IMR-90 (cell line): ENCODE results near the gene MTMR3. TPM values are rescaled to one million over a fixed set of nuclear protein-coding genes. Genes with fewer than 3 reads are reported as not detected.

ENCODE experiments used
- ATAC-seq: fragments of 200-7000 bp; cut with Tn5 transposase; 2 replicates; pipeline ENCODE4 v1.9.1; 2020; ENCODE audit warnings: low read depth, mild to moderate bottlenecking, moderate library complexity
- BruUV-seq: library from RNA; stranded (reverse); fragments of 400-500 nt; replicated peaks from 2 replicates; lab custom pipeline; 2021; lab: Mats Ljungman, UMichigan
- CTCF ChIA-PET: fragments of 300-600 bp; formaldehyde crosslinking; extraction: SDS; loops from one replicate; lab custom pipeline; 2021; ENCODE audit warnings: antibody characterized with exemption; lab: Yijun Ruan, JAX
- POLR2A ChIA-PET: fragments of 300-600 bp; sonication (Branson Sonifier 250); formaldehyde crosslinking; loops from one replicate; lab custom pipeline; 2022; ENCODE audit warnings: antibody characterized with exemption; ENCODE audit not compliant: unreplicated experiment; lab: Charles Lee
- DNase-seq: peaks from one replicate; pipeline ENCODE4 v3.0.0; 2013
- H2AFZ ChIP-seq: replicated peaks from 2 replicates; pipeline ENCODE3; 2013; ENCODE audit warnings: low read length, mild to moderate bottlenecking; ENCODE audit not compliant: poor library complexity
- H2AK5ac ChIP-seq: 2 replicates; pipeline ENCODE4 v1.6.1; 2013; ENCODE audit warnings: low read depth, low read length, inconsistent platforms
- H2AK9ac ChIP-seq: replicated peaks from 2 replicates; pipeline ENCODE3; 2013; ENCODE audit warnings: mild to moderate bottlenecking, low read depth, low read length, moderate library complexity; ENCODE audit not compliant: poor library complexity
- H2BK120ac ChIP-seq: 2 replicates; pipeline ENCODE4 v1.6.1; 2013; ENCODE audit warnings: low read depth, low read length, inconsistent platforms
- H2BK15ac ChIP-seq: 3 replicates; pipeline ENCODE4 v1.6.1; 2013; ENCODE audit warnings: low read depth, low read length, inconsistent platforms
- H2BK20ac ChIP-seq: 2 replicates; pipeline ENCODE4 v1.6.1; 2013; ENCODE audit warnings: low read depth, mild to moderate bottlenecking, inconsistent platforms, low read length, moderate library complexity
- H2BK5ac ChIP-seq: 2 replicates; pipeline ENCODE4 v1.6.1; 2013; ENCODE audit warnings: mild to moderate bottlenecking, low read depth, low read length, inconsistent platforms; ENCODE audit not compliant: poor library complexity, severe bottlenecking
- H3K14ac ChIP-seq: replicated peaks from 2 replicates; pipeline ENCODE4 v1.6.1; 2013; ENCODE audit warnings: low read depth, low read length, inconsistent platforms
- H3K18ac ChIP-seq: 2 replicates; pipeline ENCODE4 v1.6.1; 2013; ENCODE audit warnings: low read depth, low read length, control low read depth
- H3K23ac ChIP-seq: 2 replicates; pipeline ENCODE4 v1.6.1; 2013; ENCODE audit warnings: low read depth, low read length, inconsistent platforms
- H3K27ac ChIP-seq: 2 replicates; pipeline ENCODE4 v1.5.1; 2013; ENCODE audit warnings: mild to moderate bottlenecking, control low read depth, low read length; ENCODE audit not compliant: insufficient read depth
- H3K27me3 ChIP-seq: 2 replicates; pipeline ENCODE4 v1.6.1; 2013; ENCODE audit warnings: low read length; ENCODE audit not compliant: control insufficient read depth, insufficient read depth
- H3K36me3 ChIP-seq: 2 replicates; pipeline ENCODE4 v1.6.1; 2013; ENCODE audit warnings: low read length, mixed read lengths; ENCODE audit not compliant: control insufficient read depth, insufficient read depth
- H3K4ac ChIP-seq: 2 replicates; pipeline ENCODE4 v1.6.1; 2013; ENCODE audit warnings: low read depth, low read length, inconsistent platforms
- H3K4me1 ChIP-seq: 2 replicates; pipeline ENCODE4 v1.6.1; 2013; ENCODE audit warnings: low read length, mixed read lengths; ENCODE audit not compliant: control insufficient read depth, insufficient read depth
- H3K4me2 ChIP-seq: 2 replicates; pipeline ENCODE4 v1.6.1; 2013; ENCODE audit warnings: low read depth, mild to moderate bottlenecking, control low read depth, low read length, moderate library complexity
- H3K4me3 ChIP-seq: 2 replicates; pipeline ENCODE4 v1.5.1; 2013; ENCODE audit warnings: low read depth, mild to moderate bottlenecking, control low read depth, low read length, moderate library complexity; ENCODE audit not compliant: insufficient read depth
- H3K56ac ChIP-seq: 2 replicates; pipeline ENCODE4 v1.6.1; 2013; ENCODE audit warnings: low read length, inconsistent platforms; ENCODE audit not compliant: insufficient read depth; ENCODE audit errors: extremely low read depth
- H3K79me1 ChIP-seq, 2 experiments: 2 replicates each; pipeline ENCODE4 v1.6.1; 2013; ENCODE audit warnings: low read length in 2 of 2, inconsistent platforms in 1 of 2, low read depth in 1 of 2
- H3K9ac ChIP-seq: 2 replicates; pipeline ENCODE4 v1.6.1; 2013; ENCODE audit warnings: low read depth, low read length, control low read depth
- H3K9me1 ChIP-seq: 2 replicates; pipeline ENCODE4 v1.6.1; 2013; ENCODE audit warnings: low read length, inconsistent platforms; ENCODE audit not compliant: insufficient read depth
- H3K9me3 ChIP-seq: 2 replicates; pipeline ENCODE4 v1.6.1; 2013; ENCODE audit warnings: low read length; ENCODE audit not compliant: control insufficient read depth, insufficient read depth
- H4K20me1 ChIP-seq: 2 replicates; pipeline ENCODE4 v1.6.1; 2013; ENCODE audit warnings: low read length, inconsistent platforms; ENCODE audit not compliant: insufficient read depth
- H4K5ac ChIP-seq: 2 replicates; pipeline ENCODE4 v1.6.1; 2013; ENCODE audit warnings: mild to moderate bottlenecking, low read depth, low read length, control low read depth
- H4K8ac ChIP-seq, 2 experiments: 2 replicates each; pipeline ENCODE4 v1.6.1; 2013; ENCODE audit warnings: low read depth in 2 of 2, low read length in 2 of 2, control low read depth in 1 of 2, inconsistent platforms in 1 of 2
- H4K91ac ChIP-seq: 2 replicates; pipeline ENCODE4 v1.6.1; 2013; ENCODE audit warnings: low read depth, low read length, inconsistent platforms; ENCODE audit not compliant: insufficient read depth
- CEBPB ChIP-seq: IDR thresholded peaks from 2 replicates; pipeline ENCODE4 v1.6.1; 2012; ENCODE audit warnings: low read depth, low read length, improper control_type of control experiment
- CTCF ChIP-seq: conservative IDR thresholded peaks from 2 replicates; pipeline ENCODE4 v1.5.1; 2012; ENCODE audit warnings: mild to moderate bottlenecking, low read depth, low read length, improper control_type of control experiment
- FOS ChIP-seq: fragments of 150-350 bp; IDR thresholded peaks from 2 replicates; pipeline ENCODE4 v1.6.1; 2016; ENCODE audit warnings: low read depth, low read length
- MAFK ChIP-seq: IDR thresholded peaks from 2 replicates; pipeline ENCODE4 v1.6.1; 2012; ENCODE audit warnings: low read depth, low read length, improper control_type of control experiment
- MAZ ChIP-seq: IDR thresholded peaks from 2 replicates; pipeline ENCODE4 v1.6.1; 2012; ENCODE audit warnings: low read depth, mild to moderate bottlenecking, low read length, improper control_type of control experiment, moderate library complexity, borderline replicate concordance
- NFE2L2 ChIP-seq: fragments of 150-350 bp; IDR thresholded peaks from 2 replicates; pipeline ENCODE4 v1.6.1; 2016; ENCODE audit warnings: low read depth, mild to moderate bottlenecking, low read length
- POLR2A ChIP-seq: IDR thresholded peaks from 2 replicates; pipeline ENCODE4 v1.6.1; 2012; ENCODE audit warnings: mild to moderate bottlenecking, low read depth, low read length
- RCOR1 ChIP-seq: IDR thresholded peaks from 2 replicates; pipeline ENCODE4 v1.6.1; 2012; ENCODE audit warnings: mild to moderate bottlenecking, low read length, improper control_type of control experiment; ENCODE audit not compliant: insufficient replicate concordance
- SMC3 ChIP-seq: fragments of 150-350 bp; IDR thresholded peaks from 2 replicates; pipeline ENCODE4 v1.6.1; 2016; ENCODE audit warnings: low read depth, mild to moderate bottlenecking, antibody characterized with exemption, low read length, moderate library complexity
- USF2 ChIP-seq: fragments of 150-350 bp; IDR thresholded peaks from 2 replicates; pipeline ENCODE4 v1.6.1; 2017; ENCODE audit warnings: mild to moderate bottlenecking, antibody characterized with exemption, low read length, low read depth
- WGBS, 2 experiments: methylation state at CpG; one replicate each; pipeline versions ENCODE4 v1.1.5 to v1.1.7; 2013; ENCODE audit warnings: missing lambda C conversion rate in 2 of 2; ENCODE audit not compliant: insufficient read length in 1 of 2; ENCODE audit errors: extremely low coverage in 2 of 2; 5-methylcytosine and 5-hydroxymethylcytosine counted together
- dilution Hi-C: fragments of 300-500 bp; cut with HindIII; formaldehyde crosslinking; loops from one replicate; pipeline ENCODE4 v1.14.3; 2018; ENCODE audit warnings: low sequenced_read_pairs; ENCODE audit not compliant: unreplicated experiment
- in situ Hi-C: fragments of 300-500 bp; cut with MboI; formaldehyde crosslinking; loops from 3 replicates; pipeline ENCODE4 v1.14.3; 2019; ENCODE audit warnings: low sequenced_read_pairs, inconsistent platforms, mixed read lengths
- intact Hi-C: fragments of 100-400 bp; cut with micrococcal nuclease; formaldehyde crosslinking; loops from 2 replicates; pipeline ENCODE4 v1.10.0; 2022
- polyA plus RNA-seq, 3 experiments: library from polyadenylated mRNA; depleted of rRNA; stranded (reverse); fragments of >200 nt; gene quantifications; 2 replicates each; pipeline ENCODE4 v1.2.3, GENCODE V29; 2012; ENCODE audit warnings: low replicate concordance in 1 of 3
- total RNA-seq: library from RNA; depleted of rRNA; stranded (reverse); fragments of >200 nt; gene quantifications from 2 replicates; pipeline ENCODE4 v1.2.3, GENCODE V29; 2012

MTMR3 gene
- total and polyA plus RNA-seq, 2 of the 4 experiments (the other 2 are of a cell fraction), result 21.3 to 29.4 TPM

DNA sequence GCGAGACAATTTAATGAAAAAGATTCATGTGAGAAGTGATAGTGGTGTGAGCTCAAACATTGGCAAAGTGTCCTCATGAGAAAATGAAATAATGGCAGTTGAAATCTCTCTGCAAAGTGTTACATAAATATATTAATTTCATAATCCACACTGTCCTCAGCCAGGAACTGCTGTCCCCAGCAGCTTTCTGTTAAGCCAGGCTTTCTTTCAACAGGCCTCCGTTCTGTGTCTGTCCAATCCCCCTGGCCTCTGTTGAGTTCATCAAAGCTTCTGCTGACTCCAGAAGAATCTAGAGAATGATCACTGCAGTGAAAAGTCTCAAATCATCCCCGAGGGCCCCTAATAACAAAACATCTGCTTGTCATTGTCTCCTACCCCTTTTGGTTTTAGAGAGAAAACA is 34.9 kb upstream of the MTMR3 start:
- H2AK5ac ChIP-seq, result no peak overlapping the region
- H2AFZ ChIP-seq, result no peak overlapping the region
- no peak overlapping the region for H3K4me2 ChIP-seq
- H3K56ac ChIP-seq, result no peak overlapping the region
- H3K14ac ChIP-seq, result no peak overlapping the region
- no peak overlapping the region for H3K4me3 ChIP-seq
- intact Hi-C loops (no loop called here), in situ Hi-C loops (no loop called here), dilution Hi-C loops (no loop called here)
- ChIA-PET CTCF (interaction anchor here (0.6 kb wide), 1 partner anchor 1072 kb away, joined by 4 read pairs; no protein-coding TSS in a partner anchor), POLR2A (no interaction called here)
- H3K23ac ChIP-seq, result no peak overlapping the region
- no peak overlapping the region for H2BK20ac ChIP-seq
- H3K27ac ChIP-seq, result no peak overlapping the region
- H4K5ac ChIP-seq, result no peak overlapping the region
- no peak overlapping the region for H2BK120ac ChIP-seq
- H4K91ac ChIP-seq, result no peak overlapping the region
- no peaks in the 10 kb centered on the region for H3K79me1 ChIP-seq
- DNase-seq, result no peak
- ATAC-seq, result no peak
- peaks cover 3% of the 10 kb centered on the region for H3K9me3 ChIP-seq
- no peaks in the 10 kb centered on the region for H3K36me3 ChIP-seq
- no peak overlapping the region for H4K8ac ChIP-seq
- no peak overlapping the region for H2BK15ac ChIP-seq
- H2AK9ac ChIP-seq, result no peak overlapping the region
- H3K4me1 ChIP-seq, result 0 out of 2 replicates have a peak, but pooled peaks cover 2% of the 10 kb centered on the region
- no peak for TF ChIP-seq RCOR1
- no peak for TF ChIP-seq CTCF
- TF ChIP-seq MAFK, result no peak
- no peak for TF ChIP-seq USF2
- TF ChIP-seq FOS, result no peak
- no peak for TF ChIP-seq CEBPB
- no peak for TF ChIP-seq SMC3
- no peak for TF ChIP-seq MAZ
- TF ChIP-seq NFE2L2, result no peak
- TF ChIP-seq POLR2A, result no peak
- BruUV-seq, result no TSS peak
- H3K9ac ChIP-seq, result no peak overlapping the region
- WGBS, 2 experiments, result no CpG with 5 or more reads among the region's 3 CpGs
- H3K9me1 ChIP-seq, result peaks cover 5% of the 10 kb centered on the region; the same call in 1 of the 2 replicates
- no peak overlapping the region for H3K4ac ChIP-seq
- H3K18ac ChIP-seq, result no peak overlapping the region
- 0 out of 2 replicates have a peak, but pooled peaks cover 2% of the 10 kb centered on the region for H4K20me1 ChIP-seq
- H2BK5ac ChIP-seq, result no peak overlapping the region
- H3K27me3 ChIP-seq, result peaks cover 6% of the 10 kb centered on the region
